ENCODE data around the gene OGFOD3. TPM values are rescaled to one million over a fixed set of nuclear protein-coding genes. Genes with fewer than 3 reads are reported as not detected.
"Not testable (repeated sequence)": the region's sequence is repeated elsewhere in the genome, so short reads cannot be mapped to it uniquely, and the experiment has no call there.

OGFOD3 gene
- total and polyA plus RNA-seq, 8 donors: 22.7 to 37.9 (median 27.3) TPM

GRCh38 chr17:82348866-82349265 lies 69.5 kb downstream of the OGFOD3 start:
- no peak overlapping the region for H3K4me3 ChIP-seq
- H3K27me3 ChIP-seq: peaks cover 0 to 22% of the 10 kb centered on the region in 2 donors
- DNase-seq (no peak), ATAC-seq (no peak)
- TF ChIP-seq CTCF (IDR thresholded peaks at IDR 0.05): no peak
- H3K4me1 ChIP-seq: peaks cover 5 to 6% of the 10 kb centered on the region in 2 donors
- intact Hi-C loops (cut with DNase I): no loop called here
- H3K9me3 ChIP-seq: no peaks in the 10 kb centered on the region
- H3K27ac ChIP-seq: no peak overlapping the region
- no peaks in the 10 kb centered on the region for H3K36me3 ChIP-seq

GRCh38 chr17:82348434-82348833 lies 70.0 kb downstream of the OGFOD3 start:
- H3K27ac ChIP-seq: no peak overlapping the region
- ATAC-seq: no peak

DNA sequence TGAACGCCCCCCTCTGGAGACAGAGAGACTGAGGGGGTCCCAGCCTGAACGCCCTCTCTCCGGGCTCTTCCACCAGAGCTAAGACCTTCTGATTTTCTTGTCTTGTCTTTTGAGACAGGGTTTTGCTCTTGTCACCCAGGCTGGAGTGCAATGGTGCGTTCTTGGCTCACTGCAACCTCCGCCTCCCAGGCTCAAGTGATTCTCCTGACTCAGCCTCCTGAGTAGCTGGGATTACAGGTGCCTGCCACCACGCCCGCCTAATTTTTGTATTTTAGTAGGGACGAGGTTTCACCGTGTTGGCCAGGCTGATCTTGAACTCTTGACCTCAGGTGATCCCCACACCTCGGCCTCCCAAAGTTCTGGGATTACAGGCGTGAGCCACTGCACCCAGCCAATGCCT lies 70.4 kb downstream of the OGFOD3 start:
- H3K9me3 ChIP-seq; DNase-seq; H3K36me3 ChIP-seq; ATAC-seq; intact Hi-C loops (cut with DNase I); H3K27ac ChIP-seq; H3K4me3 ChIP-seq; H3K4me1 ChIP-seq: not testable (repeated sequence)
- H3K27me3 ChIP-seq: peaks cover 0 to 20% of the 10 kb centered on the region in 2 donors

More at GRCh38 chr17:82348434-82348833, 70.0 kb downstream of the OGFOD3 start:
- Histone ChIP-seq H3K36me3 (no peaks in the 10 kb centered on the region), H3K4me3 (no peak overlapping the region), H3K9me3 (no peaks in the 10 kb centered on the region), H3K27me3 (peaks cover 0 to 20% of the 10 kb centered on the region in 2 donors), H3K4me1 (peaks cover 5 to 6% of the 10 kb centered on the region in 2 donors)
- no peak for TF ChIP-seq CTCF (IDR thresholded peaks at IDR 0.05)
- intact Hi-C loops (cut with DNase I): no loop called here
- no peak for DNase-seq

GRCh38 chr17:82346342-82347300 lies 71.8 kb downstream of the OGFOD3 start:
- H3K27me3 ChIP-seq: peaks cover 0 to 20% of the 10 kb centered on the region in 2 donors
- no peaks in the 10 kb centered on the region for H3K36me3 ChIP-seq
- no peaks in the 10 kb centered on the region for H3K9me3 ChIP-seq
- ATAC-seq: no peak
- no peak overlapping the region for H3K4me3 ChIP-seq
- DNase-seq: no peak
- H3K27ac ChIP-seq: no peak overlapping the region
- peaks cover 0 to under 1% of the 10 kb centered on the region in 2 donors for H3K4me1 ChIP-seq
- TF ChIP-seq CTCF (IDR thresholded peaks at IDR 0.05): no peak
- intact Hi-C loops (cut with DNase I): no loop called here

DNA sequence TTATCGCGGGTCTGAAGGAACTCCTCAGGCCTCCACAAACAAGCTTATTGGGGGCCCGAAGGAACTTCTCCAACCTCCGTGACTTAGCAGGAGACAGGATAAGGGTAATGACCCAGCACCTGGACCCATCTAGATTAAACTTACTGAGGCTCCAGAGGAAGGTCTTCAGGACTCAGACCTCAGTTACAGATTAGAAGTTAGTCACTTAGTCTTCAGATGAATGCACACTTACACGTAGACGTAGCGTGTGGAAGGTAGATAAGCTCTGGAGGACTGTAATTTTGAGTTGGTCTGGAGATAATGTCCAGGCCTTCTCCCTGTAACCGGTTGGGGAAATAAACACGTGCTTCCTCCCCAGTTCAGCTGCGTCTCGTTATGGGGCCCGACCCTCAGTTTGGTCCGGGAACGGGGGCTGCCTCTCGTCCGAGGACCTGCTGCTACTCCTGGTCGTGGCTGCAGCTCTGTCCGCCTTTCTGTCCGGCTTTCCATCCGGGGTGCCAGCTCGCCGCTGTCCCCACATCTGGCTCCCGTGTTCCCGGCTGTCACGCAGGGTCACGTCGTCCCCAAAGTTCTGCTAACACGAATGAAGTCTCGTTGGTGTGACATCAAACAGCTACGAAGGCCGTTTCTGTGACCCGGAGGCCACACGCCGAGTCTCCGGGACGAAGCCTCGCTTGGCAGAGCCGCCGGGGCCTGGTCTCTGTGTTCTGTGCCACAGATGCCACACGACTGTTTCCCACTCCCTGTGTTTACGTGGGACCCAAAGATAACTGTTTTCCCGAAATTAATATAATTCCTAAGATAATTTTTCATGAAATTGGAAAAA lies 73.0 kb downstream of the OGFOD3 start:
- H3K27me3 ChIP-seq: peaks cover 0 to 14% of the 10 kb centered on the region in 2 donors
- intact Hi-C loops (cut with DNase I): no loop called here
- no peak for DNase-seq
- no peak for ATAC-seq
- H3K27ac ChIP-seq: no peak overlapping the region
- H3K36me3 ChIP-seq: no peaks in the 10 kb centered on the region
- no peaks in the 10 kb centered on the region for H3K4me1 ChIP-seq
- TF ChIP-seq CTCF (IDR thresholded peaks at IDR 0.05): no peak
- no peaks in the 10 kb centered on the region for H3K9me3 ChIP-seq
- no peak overlapping the region for H3K4me3 ChIP-seq

Data from left lung (tissue), 10 donors.